Measurements from ENCODE around the gene SHB.

DNA sequence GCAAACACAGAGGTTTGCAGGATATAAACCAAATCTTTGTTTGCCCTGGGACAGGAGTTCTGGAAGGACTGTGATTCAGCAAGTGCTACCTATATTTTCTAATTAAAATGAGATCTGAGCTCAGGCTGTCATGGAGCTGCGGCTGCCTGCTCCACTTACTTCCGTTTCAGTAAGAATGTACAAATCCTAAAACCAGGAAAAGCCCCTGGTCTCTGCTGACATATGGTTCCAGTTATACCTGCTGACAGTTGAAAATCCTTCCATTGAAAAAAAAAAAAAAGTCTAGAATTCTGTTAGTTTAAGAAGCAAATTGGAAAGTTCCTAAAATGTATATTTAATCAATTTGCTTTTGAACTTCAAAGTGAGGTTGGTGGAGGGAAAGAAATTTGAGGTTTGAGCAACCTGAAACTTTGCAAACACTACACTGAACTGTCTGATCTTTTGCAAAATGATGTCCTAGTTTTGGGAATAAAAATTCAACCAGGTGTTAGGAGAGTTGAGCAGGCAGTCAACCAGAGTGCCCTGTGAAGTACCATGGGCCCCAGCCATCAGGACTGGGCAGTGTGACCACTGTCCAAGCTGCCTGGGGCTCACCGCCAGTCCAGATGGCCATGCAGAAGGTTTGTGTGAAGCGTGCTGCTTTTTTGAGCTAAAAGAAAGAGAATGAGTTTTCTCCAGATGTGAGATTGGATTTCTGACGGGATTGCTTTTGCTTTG is 50.6 kb downstream of the SHB start:
- TF ChIP-seq POLR2A (IDR thresholded peaks at IDR 0.05) (no peak), POLR2AphosphoS5 (IDR thresholded peaks at IDR 0.05) (no peak)
